Fibroblast of peridontal ligament (primary cell): ENCODE results near the gene NOTO.

Experiments
- DNase-seq: peaks from one replicate; pipeline ENCODE4 v3.0.0-alpha.2; 2010; ENCODE audit errors: extremely low read depth

The NOTO gene

DNA sequence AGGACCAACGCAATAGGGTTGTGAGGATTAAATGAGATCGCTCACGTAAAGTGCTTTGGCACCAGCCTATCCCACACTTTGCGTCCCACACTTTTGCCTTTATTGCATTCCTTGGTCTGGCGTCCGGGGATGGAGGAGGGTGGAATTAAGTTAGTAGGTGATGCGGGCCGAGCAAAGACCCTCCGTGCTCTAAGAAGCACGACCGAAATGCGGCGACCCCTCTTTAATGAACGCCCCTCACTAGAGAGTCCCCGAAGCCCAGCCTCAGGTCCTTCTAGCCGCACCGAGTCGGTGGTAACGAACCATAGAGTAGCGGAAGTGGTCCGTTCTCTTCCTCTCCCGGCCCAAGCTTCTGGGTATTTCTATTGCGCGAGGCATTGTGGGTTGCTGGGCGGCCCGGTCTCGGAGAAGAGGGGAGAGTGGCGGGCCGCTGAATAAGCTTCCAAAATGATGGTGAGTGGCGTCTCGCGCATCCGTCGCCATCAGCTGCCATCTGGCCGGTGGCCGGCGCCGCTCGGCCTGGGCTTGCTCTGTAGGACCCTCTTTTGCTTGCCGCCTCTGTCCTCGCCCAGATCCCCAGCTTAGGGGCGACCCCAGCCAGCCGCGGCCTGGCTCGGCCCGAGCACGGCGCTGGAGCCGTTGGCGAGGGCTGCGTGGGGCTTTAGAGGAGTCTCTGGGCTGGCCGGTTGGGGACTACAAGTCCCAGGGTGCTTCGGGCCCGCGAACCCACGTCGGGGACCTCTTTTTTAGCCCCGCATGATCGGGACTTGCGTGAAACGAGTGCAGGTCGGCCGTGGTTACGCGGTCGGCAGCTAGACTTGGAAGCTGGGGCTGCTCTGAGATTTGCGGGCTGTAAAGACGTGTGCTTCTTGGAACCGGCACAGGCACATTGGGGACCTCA, 31.8 kb downstream of the NOTO start, which contains the start of gene CCT7:
CCT7 (plus strand) TSS at position 377 of the 901 bp plus-strand sequence; CDS start at position 448, 71 bp downstream.
- peak; percentile 87 for DNase-seq

DNA sequence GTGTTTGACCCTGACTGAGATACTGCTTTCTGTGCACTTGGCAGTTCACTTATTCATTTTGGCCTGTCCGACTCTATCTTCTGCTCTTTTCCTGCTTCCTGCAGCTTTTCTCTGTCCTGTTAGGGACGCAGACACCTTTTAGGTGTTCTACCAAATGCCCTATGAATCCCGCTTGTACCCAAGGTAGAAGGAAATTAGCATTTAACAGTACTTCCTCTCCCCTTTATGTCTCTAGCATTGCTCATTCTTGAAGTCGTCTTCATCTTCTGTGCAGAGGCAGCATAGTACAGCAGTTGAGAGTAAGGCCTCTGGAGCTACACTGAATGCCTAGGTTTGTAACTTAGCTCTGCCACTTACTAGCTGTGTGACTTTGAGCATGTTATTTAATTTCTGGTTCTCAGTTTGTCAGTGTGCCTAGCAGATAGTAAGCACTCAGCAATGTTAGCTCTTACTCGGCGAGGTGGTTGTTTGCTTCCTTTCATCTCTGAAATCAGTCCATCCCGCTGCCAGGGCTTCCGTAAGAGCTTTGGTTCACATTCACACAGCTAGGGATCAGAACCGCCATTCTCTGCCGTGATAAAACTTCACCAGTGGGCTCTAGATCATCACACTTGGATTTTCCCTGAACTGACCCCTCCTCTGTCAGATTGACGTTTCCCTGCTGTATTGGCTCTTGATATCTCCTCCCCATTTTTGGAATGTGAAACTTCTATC, 33.1 kb downstream of the NOTO start:
- no peak for DNase-seq

- DNase-seq, result no peak
Observed at GRCh38 chr2:73237168-73237567, 34.8 kb downstream of the NOTO start.

GRCh38 chr2:73238149-73238548, 35.8 kb downstream of the NOTO start:
- no peak for DNase-seq

GRCh38 chr2:73238976-73239375, 36.6 kb downstream of the NOTO start:
- DNase-seq, result no peak

DNA sequence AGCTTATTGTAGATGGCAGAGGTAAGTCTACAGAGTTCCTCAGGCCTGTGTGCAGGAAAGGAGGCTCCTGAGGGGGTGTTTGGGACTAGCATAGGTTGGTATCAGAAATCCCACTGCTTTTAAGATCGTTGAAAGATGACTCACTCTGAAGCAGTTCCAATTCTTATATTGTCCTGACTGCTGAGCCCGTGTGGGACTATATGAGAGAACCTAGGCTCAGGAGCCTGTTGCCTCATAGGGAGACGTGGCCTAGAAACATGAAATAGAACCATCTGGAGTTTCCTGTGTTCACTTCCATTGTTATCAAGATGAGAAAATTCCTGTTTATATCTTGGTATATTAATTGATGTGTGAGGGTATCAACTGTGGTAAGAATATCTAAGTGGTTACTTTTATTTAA, 37.4 kb downstream of the NOTO start:
- DNase-seq, result peak; percentile 47

GRCh38 chr2:73243884-73244570, 41.7 kb downstream of the NOTO start:
- DNase-seq, result peak; percentile 47

DNA sequence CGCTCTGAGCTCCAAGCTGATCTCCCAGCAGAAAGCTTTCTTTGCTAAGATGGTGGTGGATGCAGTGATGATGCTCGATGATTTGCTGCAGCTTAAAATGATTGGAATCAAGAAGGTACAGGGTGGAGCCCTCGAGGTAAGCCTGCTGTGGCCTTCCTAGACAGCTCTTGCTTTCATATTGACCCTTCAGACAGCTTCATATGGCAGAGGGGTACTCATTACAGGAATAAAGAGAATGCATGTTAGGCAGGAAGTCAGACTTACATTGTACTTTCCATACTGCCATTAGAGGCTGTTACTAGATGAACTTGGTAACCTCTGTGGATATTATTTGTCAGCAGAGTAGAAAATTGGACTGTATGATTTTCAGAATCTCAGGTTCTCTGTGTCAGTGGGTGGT, 42.2 kb downstream of the NOTO start:
- no peak for DNase-seq

DNA sequence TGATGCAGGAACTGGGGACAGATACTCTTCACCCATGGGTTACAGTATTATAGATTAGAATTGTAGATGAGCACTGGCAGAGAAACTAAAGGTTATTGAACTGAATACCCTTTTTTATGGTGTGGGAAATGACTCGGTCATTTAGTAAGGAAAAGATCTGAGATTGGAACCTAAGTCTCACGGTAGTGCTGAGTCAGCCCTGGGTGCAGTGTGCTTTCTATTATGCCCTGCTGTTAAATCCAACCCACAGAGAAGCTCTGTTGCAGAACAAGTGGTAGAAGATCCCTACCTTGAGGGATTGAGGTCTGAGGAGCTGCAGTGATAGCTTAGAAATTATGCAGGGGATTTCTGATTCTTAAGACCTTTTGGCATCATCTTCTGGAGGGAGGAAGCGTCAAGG, 44.5 kb downstream of the NOTO start:
- no peak for DNase-seq

DNA sequence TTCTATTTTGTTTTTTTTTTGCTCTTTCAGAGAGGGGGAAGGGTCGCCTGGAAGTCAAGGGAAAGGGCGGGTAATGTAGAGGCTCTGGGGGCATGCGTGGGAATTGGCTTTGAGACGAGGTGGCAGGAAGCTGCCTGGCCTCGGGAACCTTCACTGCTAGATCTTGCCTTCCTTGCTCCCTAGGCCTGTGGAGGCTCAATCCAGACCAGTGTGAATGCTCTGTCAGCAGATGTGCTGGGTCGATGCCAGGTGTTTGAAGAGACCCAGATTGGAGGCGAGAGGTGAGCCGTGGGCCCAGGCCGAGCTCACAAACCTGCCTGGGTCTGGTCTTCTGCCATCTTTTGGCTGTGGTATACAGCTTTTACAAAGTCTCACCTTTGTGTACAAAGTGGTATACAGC, 47.3 kb downstream of the NOTO start:
- no peak for DNase-seq

- DNase-seq, result no peak
Observed at GRCh38 chr2:73250872-73251846, 48.8 kb downstream of the NOTO start.

- DNase-seq, result no peak
Observed at GRCh38 chr2:73252238-73253027, 50.1 kb downstream of the NOTO start.

DNA sequence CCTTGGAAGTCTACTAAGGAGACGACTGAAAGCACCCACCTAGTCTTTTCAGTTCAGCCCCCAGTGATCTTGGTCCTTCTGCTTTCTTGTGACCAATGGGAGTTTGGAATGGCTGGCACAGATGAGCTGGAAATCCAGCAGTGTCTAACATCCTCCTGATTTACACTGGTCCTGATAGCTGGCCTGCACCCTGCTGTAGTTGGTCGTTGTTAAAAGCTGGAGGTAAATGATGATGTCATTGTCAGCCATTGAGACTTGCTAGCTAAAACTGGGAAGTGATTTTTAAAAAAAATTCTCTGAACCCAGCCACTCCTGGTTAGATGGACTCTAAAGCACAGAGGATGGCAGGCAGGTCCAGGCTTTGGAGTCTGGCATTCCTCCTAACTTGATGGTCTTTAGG, 51.0 kb downstream of the NOTO start:
- no peak for DNase-seq

DNA sequence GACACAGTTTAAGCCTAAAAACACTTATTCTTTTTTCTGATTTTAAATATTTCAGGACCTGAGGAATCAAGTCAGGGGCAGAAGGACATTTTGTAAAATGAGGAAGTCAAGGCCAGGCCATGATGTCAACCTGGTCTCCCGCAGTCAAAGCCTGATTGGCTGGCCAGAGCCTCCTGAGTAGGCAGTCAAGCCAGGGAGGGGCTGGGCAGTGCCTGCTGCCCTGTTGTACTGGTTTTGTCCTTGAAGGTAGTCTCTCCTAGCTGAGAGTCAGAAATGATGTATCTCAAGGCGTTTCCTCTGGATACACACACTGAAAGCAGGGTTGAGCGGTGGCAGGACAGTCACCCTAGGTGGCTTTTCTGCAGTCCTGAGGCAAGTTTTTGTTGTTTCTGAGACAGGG, 51.5 kb downstream of the NOTO start:
- DNase-seq, result no peak

- no peak for DNase-seq
Observed at GRCh38 chr2:73254343-73255006, 52.1 kb downstream of the NOTO start.

DNA sequence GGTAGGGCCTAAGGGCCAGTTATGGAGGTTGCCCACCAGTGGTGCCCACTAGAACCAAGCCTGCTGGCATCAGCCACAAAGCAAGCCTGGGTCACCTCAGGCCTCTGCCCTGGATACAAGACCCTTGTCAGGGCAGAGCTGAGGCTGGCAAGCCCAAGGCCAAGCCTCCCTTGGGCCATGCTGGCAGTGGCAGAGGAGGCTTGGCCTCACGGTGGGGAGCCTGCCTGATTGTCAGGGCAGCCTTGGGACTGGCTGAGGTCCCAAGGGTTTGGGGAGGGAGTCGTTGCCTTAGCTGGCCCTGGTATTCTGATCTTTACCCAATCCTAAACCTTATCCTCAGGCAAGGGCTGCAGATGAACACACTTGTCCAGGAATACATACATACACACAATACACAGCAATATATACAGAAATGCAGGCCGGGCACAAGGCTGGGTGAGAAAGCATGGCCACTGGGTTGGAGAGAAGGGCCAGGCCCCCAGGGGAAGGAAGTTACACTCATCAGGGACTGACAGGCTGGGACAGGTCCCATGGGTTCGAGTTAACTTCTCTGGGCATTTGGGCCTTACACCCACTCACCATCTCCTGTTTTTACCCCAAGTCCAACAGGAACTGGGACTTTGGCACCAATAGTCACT, 52.8 kb downstream of the NOTO start:
- no peak for DNase-seq

GRCh38 chr2:73255907-73256617, 53.7 kb downstream of the NOTO start:
- DNase-seq, result no peak

- no peak for DNase-seq
Observed at GRCh38 chr2:73256618-73256922, 54.2 kb downstream of the NOTO start.

- no peak for DNase-seq
Observed at GRCh38 chr2:73257021-73257420, 54.6 kb downstream of the NOTO start.
